ENCODE measurements around the gene PALLD.
"Not testable (repeated sequence)": the region's sequence is repeated elsewhere in the genome, so short reads cannot be mapped to it uniquely, and the experiment has no call there.

The PALLD gene

GRCh38 chr4:168496834-168497233 is at the start of gene PALLD:
Gene PALLD, plus strand, starts transcription at chr4:168497052.
- H3K4me3 Mint-ChIP-seq, result no peak within 1 kb of the TSS
- no peaks in the 10 kb centered on the region for H3K9me3 Mint-ChIP-seq
- H3K36me3 Mint-ChIP-seq, result no peaks in the 10 kb centered on the region
- H3K27me3 Mint-ChIP-seq, result peaks cover 1% of the 10 kb centered on the region
- no peaks in the 10 kb centered on the region for H3K4me1 Mint-ChIP-seq
- H3K27ac Mint-ChIP-seq, result no peak within 1 kb of the TSS

- H3K9me3 Mint-ChIP-seq, H3K4me3 Mint-ChIP-seq, H3K27me3 Mint-ChIP-seq, H3K27ac Mint-ChIP-seq: not testable (repeated sequence)
- Mint-ChIP-seq H3K4me1 (peaks cover 34% of the 10 kb centered on the region), H3K36me3 (peaks cover 22% of the 10 kb centered on the region)
Observed at GRCh38 chr4:168449063-168449462, 47.8 kb upstream of the PALLD start.

DNA sequence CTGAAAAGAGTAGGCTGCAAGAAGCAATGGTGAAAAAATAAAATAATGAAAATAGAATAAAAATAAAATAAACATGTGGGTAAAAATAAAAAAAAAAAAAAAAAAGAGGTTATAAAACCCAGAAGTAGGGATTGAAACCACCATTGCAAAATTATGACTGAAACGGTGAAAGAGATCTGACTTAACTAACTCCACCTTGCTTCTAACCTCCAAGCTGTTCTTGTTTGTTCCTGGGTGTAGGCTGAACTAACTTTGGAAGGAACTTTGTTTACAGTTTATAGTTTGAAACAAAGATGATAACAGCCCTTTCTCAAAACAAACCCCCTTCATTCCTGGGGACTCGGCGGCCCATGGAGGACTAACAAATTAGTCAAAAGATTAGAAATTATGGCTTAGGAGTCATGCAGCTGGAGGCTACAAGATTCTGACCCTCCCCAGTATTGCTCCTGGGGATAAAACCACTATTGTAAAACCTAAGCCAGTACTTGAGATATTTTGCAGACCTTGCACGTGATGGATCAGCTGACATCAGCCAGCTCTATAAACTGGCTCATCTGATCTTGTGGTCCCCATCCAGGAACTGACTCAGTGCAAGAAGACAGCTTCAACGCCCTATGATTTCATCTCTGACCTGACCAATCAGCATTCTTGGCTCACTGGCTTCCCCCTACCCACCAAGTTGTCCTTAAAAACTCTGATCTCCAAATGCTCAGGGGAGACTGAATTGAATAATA is 47.0 kb upstream of the PALLD start:
- peak overlapping the region; percentile 46 for H3K27ac Mint-ChIP-seq
- peaks cover 38% of the 10 kb centered on the region for H3K4me1 Mint-ChIP-seq
- H3K9me3 Mint-ChIP-seq, result peaks cover 7% of the 10 kb centered on the region
- H3K27me3 Mint-ChIP-seq, result no peaks in the 10 kb centered on the region
- peaks cover 25% of the 10 kb centered on the region for H3K36me3 Mint-ChIP-seq
- no peak overlapping the region for H3K4me3 Mint-ChIP-seq

- peak overlapping the region; percentile 21 for H3K4me3 Mint-ChIP-seq
- no peaks in the 10 kb centered on the region for H3K27me3 Mint-ChIP-seq
- H3K27ac Mint-ChIP-seq, result peak overlapping the region; percentile 93
Observed at GRCh38 chr4:168451331-168451730, 45.5 kb upstream of the PALLD start.

GRCh38 chr4:168451744-168452390 is 45.0 kb upstream of the PALLD start:
- H3K9me3 Mint-ChIP-seq, result peaks cover 7% of the 10 kb centered on the region
- peak overlapping the region; percentile 93 for H3K27ac Mint-ChIP-seq
- H3K36me3 Mint-ChIP-seq, result peaks cover 30% of the 10 kb centered on the region
- peak overlapping the region; percentile 15 for H3K4me3 Mint-ChIP-seq
- H3K4me1 Mint-ChIP-seq, result peaks cover 38% of the 10 kb centered on the region
- no peaks in the 10 kb centered on the region for H3K27me3 Mint-ChIP-seq

More at GRCh38 chr4:168451331-168451730, 45.5 kb upstream of the PALLD start:
- H3K4me1 Mint-ChIP-seq, result peaks cover 38% of the 10 kb centered on the region
- H3K36me3 Mint-ChIP-seq, result peaks cover 30% of the 10 kb centered on the region
- peaks cover 7% of the 10 kb centered on the region for H3K9me3 Mint-ChIP-seq

GRCh38 chr4:168453146-168453545 is 43.7 kb upstream of the PALLD start:
- Mint-ChIP-seq H3K4me1 (peaks cover 38% of the 10 kb centered on the region), H3K27me3 (no peaks in the 10 kb centered on the region), H3K36me3 (peaks cover 27% of the 10 kb centered on the region), H3K9me3 (peaks cover 7% of the 10 kb centered on the region), H3K4me3 (no peak overlapping the region), H3K27ac (peak overlapping the region; percentile 70)

DNA sequence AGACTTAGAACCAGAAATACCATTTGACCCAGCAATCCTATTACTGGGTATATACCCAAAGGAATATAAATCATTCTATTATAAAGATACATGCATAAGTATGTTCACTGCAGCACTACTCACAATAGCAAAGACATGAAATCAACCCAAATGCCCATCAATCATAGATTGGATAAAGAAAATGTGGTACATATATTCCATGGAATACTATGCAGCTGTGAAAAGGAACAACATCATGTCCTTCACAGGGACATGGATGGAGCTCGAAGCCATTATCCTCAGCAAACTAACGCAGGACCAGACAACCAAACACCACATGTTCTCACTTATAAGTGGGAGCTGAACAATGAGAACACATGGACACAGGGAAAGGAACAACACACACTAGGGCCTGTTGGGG is 38.6 kb upstream of the PALLD start:
- peak overlapping the region; percentile 0 for H3K27ac Mint-ChIP-seq
- H3K27me3 Mint-ChIP-seq, H3K9me3 Mint-ChIP-seq, H3K4me3 Mint-ChIP-seq: not testable (repeated sequence)
- peaks cover 11% of the 10 kb centered on the region for H3K4me1 Mint-ChIP-seq
- H3K36me3 Mint-ChIP-seq, result peaks cover 23% of the 10 kb centered on the region

- Mint-ChIP-seq H3K36me3 (peaks cover 19% of the 10 kb centered on the region), H3K27ac (no peak overlapping the region), H3K4me3 (no peak overlapping the region), H3K9me3 (no peaks in the 10 kb centered on the region), H3K4me1 (peaks cover 4% of the 10 kb centered on the region), H3K27me3 (no peaks in the 10 kb centered on the region)
Observed at GRCh38 chr4:168461821-168462220, 35.0 kb upstream of the PALLD start.

GRCh38 chr4:168472920-168473319 is 23.9 kb upstream of the PALLD start:
- no peaks in the 10 kb centered on the region for H3K9me3 Mint-ChIP-seq
- H3K4me1 Mint-ChIP-seq, result peaks cover 50% of the 10 kb centered on the region
- H3K4me3 Mint-ChIP-seq, result no peak overlapping the region

DNA sequence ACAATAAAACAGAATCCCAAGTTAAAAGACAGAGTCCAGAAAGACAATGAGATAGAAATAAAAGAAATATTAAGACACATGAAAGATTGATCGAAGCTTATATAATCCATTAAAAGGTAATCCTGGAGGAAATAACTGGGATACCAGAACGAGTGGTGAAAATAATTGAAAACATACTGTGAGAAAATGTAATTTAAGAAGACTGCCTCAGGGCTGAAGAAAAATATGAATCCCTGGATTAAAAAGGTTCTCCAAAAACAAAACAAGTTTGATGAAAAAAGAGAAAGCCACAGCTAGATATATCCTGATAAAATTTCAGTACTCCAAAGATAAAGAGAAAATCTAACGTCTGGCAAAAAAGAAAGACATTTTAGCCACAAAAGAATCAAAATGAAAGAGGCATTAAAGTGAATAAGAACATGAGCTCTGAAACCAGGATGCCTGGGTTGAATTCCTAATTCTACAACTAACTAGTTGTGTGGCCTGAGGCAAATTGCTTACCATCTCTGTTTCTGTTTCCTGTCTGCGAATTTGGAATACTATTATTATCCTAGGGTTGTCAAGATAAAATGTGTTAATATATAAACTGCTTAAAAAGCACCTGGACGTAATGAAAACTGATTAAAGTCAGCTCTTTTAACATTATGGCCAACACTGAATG is 22.1 kb upstream of the PALLD start:
- H3K9me3 Mint-ChIP-seq, result no peaks in the 10 kb centered on the region
- no peaks in the 10 kb centered on the region for H3K27me3 Mint-ChIP-seq
- H3K27ac Mint-ChIP-seq, result peak overlapping the region; percentile 70
- peak overlapping the region; percentile 7 for H3K4me3 Mint-ChIP-seq
- H3K4me1 Mint-ChIP-seq, result peaks cover 65% of the 10 kb centered on the region
- peaks cover 23% of the 10 kb centered on the region for H3K36me3 Mint-ChIP-seq

More at GRCh38 chr4:168472920-168473319, 23.9 kb upstream of the PALLD start:
- H3K27me3 Mint-ChIP-seq, result no peaks in the 10 kb centered on the region
- peaks cover 35% of the 10 kb centered on the region for H3K36me3 Mint-ChIP-seq
- H3K27ac Mint-ChIP-seq, result peak overlapping the region; percentile 76

- no peak overlapping the region for H3K4me3 Mint-ChIP-seq
Observed at GRCh38 chr4:168475745-168476144, 21.1 kb upstream of the PALLD start.

GRCh38 chr4:168478868-168479267 is 18.0 kb upstream of the PALLD start:
- H3K27me3 Mint-ChIP-seq, result no peaks in the 10 kb centered on the region
- peaks cover 93% of the 10 kb centered on the region for H3K4me1 Mint-ChIP-seq
- no peaks in the 10 kb centered on the region for H3K9me3 Mint-ChIP-seq
- H3K4me3 Mint-ChIP-seq, result peak overlapping the region; percentile 97
- no peaks in the 10 kb centered on the region for H3K36me3 Mint-ChIP-seq
- H3K27ac Mint-ChIP-seq, result peak overlapping the region; percentile 85

More at GRCh38 chr4:168475745-168476144, 21.1 kb upstream of the PALLD start:
- Mint-ChIP-seq H3K9me3 (no peaks in the 10 kb centered on the region), H3K27ac (peak overlapping the region; percentile 72), H3K27me3 (no peaks in the 10 kb centered on the region), H3K36me3 (peaks cover 15% of the 10 kb centered on the region), H3K4me1 (peaks cover 72% of the 10 kb centered on the region)

- Mint-ChIP-seq H3K4me1 (peaks cover 78% of the 10 kb centered on the region), H3K9me3 (no peaks in the 10 kb centered on the region), H3K27me3 (no peaks in the 10 kb centered on the region)
Observed at GRCh38 chr4:168480931-168481611, 15.8 kb upstream of the PALLD start.

DNA sequence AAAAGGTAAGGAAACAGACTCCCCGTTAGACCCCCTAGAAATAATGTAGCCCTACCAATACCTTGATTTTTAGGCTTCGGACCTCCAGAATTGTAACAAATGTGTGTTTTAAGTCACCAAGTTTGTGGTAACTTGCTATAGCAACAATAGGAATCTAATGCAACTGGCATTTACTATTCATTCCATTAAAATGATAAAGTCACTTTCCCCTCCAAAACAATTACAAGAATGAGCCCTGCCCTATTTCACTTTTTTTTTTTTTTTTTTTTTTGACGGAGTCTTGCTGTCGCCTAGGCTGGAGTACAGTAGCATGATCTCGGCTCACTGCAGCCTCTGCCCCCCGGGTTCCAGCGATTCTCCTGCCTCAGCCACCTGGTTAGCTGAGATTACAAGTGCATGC is 13.0 kb upstream of the PALLD start:
- no peak overlapping the region for H3K4me3 Mint-ChIP-seq
- H3K36me3 Mint-ChIP-seq, result peaks cover 2% of the 10 kb centered on the region
- peaks cover 63% of the 10 kb centered on the region for H3K4me1 Mint-ChIP-seq
- no peaks in the 10 kb centered on the region for H3K9me3 Mint-ChIP-seq
- no peaks in the 10 kb centered on the region for H3K27me3 Mint-ChIP-seq
- H3K27ac Mint-ChIP-seq, result no peak overlapping the region

More at GRCh38 chr4:168480931-168481611, 15.8 kb upstream of the PALLD start:
- Mint-ChIP-seq H3K36me3 (peaks cover 2% of the 10 kb centered on the region), H3K4me3 (peak overlapping the region; percentile 97), H3K27ac (peak overlapping the region; percentile 100)

- no peak overlapping the region for H3K4me3 Mint-ChIP-seq
- no peaks in the 10 kb centered on the region for H3K9me3 Mint-ChIP-seq
- no peaks in the 10 kb centered on the region for H3K27me3 Mint-ChIP-seq
- H3K27ac Mint-ChIP-seq, result peak overlapping the region; percentile 37
- H3K36me3 Mint-ChIP-seq, result peaks cover 2% of the 10 kb centered on the region
- peaks cover 57% of the 10 kb centered on the region for H3K4me1 Mint-ChIP-seq
Observed at GRCh38 chr4:168484626-168485025, 12.2 kb upstream of the PALLD start.

Measured in activated naive CD4-positive, alpha-beta T cell treated with anti-CD3 and anti-CD28 coated beads, Interleukin-2, amount 50 U/mL, for 24 hours (primary cell).